ENCODE measurements around the gene FOXP1. TPM values are rescaled to one million over a fixed set of nuclear protein-coding genes. Genes with fewer than 3 reads are reported as not detected.
A peak's percentile ranks its signal among the peaks of the same experiment; 100 is the strongest.

Gene FOXP1
- total RNA-seq, 1 donor from 2014 or later: 33.2 TPM

DNA sequence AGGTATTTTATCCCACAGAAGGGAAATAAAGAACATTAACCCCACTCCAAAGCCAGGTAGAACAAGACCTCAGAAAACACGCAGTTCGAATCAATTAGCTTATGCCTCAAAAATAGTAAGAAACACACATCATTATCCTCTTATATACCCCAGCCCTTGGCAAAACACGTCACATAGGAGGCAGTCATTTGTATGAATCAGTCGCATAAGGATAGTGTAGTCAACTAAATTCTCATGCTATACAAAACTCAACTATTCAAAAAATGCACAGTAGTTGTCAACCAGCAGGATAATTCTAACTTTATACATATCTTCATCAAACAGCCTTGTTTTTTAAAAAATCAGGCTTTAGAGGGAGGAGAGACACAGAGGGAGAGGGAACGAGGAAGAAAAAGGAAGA lies 298.4 kb downstream of the FOXP1 start:
- TF ChIP-seq, protein P1, sequence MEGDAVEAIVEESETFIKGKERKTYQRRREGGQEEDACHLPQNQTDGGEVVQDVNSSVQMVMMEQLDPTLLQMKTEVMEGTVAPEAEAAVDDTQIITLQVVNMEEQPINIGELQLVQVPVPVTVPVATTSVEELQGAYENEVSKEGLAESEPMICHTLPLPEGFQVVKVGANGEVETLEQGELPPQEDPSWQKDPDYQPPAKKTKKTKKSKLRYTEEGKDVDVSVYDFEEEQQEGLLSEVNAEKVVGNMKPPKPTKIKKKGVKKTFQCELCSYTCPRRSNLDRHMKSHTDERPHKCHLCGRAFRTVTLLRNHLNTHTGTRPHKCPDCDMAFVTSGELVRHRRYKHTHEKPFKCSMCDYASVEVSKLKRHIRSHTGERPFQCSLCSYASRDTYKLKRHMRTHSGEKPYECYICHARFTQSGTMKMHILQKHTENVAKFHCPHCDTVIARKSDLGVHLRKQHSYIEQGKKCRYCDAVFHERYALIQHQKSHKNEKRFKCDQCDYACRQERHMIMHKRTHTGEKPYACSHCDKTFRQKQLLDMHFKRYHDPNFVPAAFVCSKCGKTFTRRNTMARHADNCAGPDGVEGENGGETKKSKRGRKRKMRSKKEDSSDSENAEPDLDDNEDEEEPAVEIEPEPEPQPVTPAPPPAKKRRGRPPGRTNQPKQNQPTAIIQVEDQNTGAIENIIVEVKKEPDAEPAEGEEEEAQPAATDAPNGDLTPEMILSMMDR (IDR thresholded peaks at IDR 0.05; ENCODE audit: insufficient read depth, low read length, severe bottlenecking): no peak
- FAIRE-seq (no peak), DNase-seq (ENCODE audit: low read depth) (no peak)
- Histone ChIP-seq H3K27me3 (ENCODE audit: control insufficient read depth, insufficient read depth, low read length) (no peaks in the 10 kb centered on the region), H3K36me3 (ENCODE audit: control insufficient read depth, insufficient read depth, low read length) (no peaks in the 10 kb centered on the region), H3K4me3 (ENCODE audit: low read depth, low read length) (no peak overlapping the region)

DNA sequence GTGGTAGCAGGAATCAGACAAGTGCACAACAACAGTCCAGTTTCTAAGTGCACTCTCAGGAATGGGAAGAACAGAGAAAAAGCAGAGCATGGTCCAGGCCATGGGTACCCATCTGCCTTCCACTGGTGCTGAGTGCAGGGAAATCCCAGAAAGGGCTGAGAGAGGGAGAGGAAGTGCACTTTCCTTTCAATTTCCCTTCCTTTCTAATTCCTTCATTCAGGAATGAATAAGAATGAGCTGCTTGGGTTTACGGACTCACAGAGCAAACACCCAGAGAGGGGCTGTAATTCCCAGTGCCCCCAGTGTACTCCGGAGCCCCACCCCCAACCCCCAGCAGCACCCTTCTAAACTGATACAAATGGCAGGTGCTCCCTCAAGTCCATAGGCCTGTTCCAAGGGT lies 300.6 kb downstream of the FOXP1 start:
- FAIRE-seq (peak; percentile 13), DNase-seq (ENCODE audit: low read depth) (no peak)
- H3K27me3 ChIP-seq (ENCODE audit: control insufficient read depth, insufficient read depth, low read length): no peaks in the 10 kb centered on the region
- H3K36me3 ChIP-seq (ENCODE audit: control insufficient read depth, insufficient read depth, low read length): no peaks in the 10 kb centered on the region
- TF ChIP-seq, protein P1 (IDR thresholded peaks at IDR 0.05; ENCODE audit: insufficient read depth, low read length, severe bottlenecking): no peak
- no peak overlapping the region for H3K4me3 ChIP-seq (ENCODE audit: low read depth, low read length)

DNA sequence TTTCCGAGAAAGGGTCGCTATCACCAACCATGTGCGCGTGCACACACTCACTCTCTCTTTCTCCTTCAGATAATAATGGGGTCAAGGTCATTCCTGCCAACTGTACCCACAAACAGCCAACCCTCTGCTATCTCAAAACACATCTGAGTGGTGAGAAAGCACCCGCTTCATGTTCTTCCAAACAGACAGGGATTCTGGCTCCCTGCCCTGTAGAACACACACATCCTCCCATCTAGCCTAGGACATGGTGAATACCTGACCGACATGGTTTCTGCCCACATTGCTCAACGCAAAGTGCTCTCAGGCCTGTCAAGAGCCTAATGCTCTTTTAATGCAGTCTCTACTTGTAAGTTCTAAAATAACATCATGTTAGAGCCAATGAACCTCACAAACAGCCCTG lies 302.2 kb downstream of the FOXP1 start:
- H3K27me3 ChIP-seq (ENCODE audit: control insufficient read depth, insufficient read depth, low read length): no peaks in the 10 kb centered on the region
- H3K36me3 ChIP-seq (ENCODE audit: control insufficient read depth, insufficient read depth, low read length): no peaks in the 10 kb centered on the region
- FAIRE-seq: no peak

DNA sequence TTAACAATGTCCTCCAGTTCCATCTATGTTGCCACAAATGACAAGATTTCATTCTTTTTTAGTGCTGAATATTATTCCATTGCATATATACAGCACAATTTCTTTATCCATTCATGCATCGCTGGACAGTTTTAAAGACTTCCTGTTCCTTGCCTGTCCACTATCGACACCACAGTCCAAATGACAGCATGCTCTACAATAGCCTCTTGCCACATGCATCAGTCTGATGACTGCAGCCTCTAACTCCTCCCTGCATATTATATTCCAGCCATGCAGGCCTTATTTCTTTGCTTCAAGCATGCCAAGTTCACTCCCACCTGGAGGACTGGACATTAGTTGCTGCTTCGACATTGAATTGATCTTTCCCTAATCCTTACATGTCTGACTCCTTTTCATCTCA lies 306.2 kb downstream of the FOXP1 start:
- no peaks in the 10 kb centered on the region for H3K36me3 ChIP-seq (ENCODE audit: control insufficient read depth, insufficient read depth, low read length)
- no peak overlapping the region for H3K4me3 ChIP-seq (ENCODE audit: low read depth, low read length)
- no peak for DNase-seq (ENCODE audit: low read depth)
- TF ChIP-seq, protein P1 (IDR thresholded peaks at IDR 0.05; ENCODE audit: insufficient read depth, low read length, severe bottlenecking): no peak
- no peaks in the 10 kb centered on the region for H3K27me3 ChIP-seq (ENCODE audit: control insufficient read depth, insufficient read depth, low read length)
- FAIRE-seq: no peak

More for the DNA sequence above, 302.2 kb downstream of the FOXP1 start:
- no peak overlapping the region for H3K4me3 ChIP-seq (ENCODE audit: low read depth, low read length)
- no peak for DNase-seq (ENCODE audit: low read depth)
- TF ChIP-seq, protein P1 (IDR thresholded peaks at IDR 0.05; ENCODE audit: insufficient read depth, low read length, severe bottlenecking): no peak

DNA sequence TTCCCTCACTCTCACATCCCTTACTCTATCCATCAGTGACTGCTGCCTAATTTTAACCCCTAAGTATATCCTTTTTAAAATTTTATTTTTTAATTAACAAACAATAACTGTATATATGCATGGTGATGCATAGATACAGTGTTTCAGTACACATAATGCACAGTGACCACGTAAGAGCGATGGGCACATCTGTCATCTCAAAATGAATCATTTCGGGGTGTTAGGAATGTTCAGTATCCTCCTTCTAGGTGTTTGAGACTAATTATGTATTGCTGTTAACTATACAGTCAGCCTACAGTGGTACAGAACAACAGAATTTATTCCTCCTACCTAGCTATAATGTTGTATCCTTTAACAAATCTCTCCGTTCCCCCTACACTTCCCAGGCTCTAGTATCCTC lies 307.0 kb downstream of the FOXP1 start:
- FAIRE-seq (no peak), DNase-seq (ENCODE audit: low read depth) (no peak)
- TF ChIP-seq, protein P1 (IDR thresholded peaks at IDR 0.05; ENCODE audit: insufficient read depth, low read length, severe bottlenecking): no peak
- Histone ChIP-seq H3K27me3 (ENCODE audit: control insufficient read depth, insufficient read depth, low read length) (no peaks in the 10 kb centered on the region), H3K36me3 (ENCODE audit: control insufficient read depth, insufficient read depth, low read length) (no peaks in the 10 kb centered on the region), H3K4me3 (ENCODE audit: low read depth, low read length) (no peak overlapping the region)

DNA sequence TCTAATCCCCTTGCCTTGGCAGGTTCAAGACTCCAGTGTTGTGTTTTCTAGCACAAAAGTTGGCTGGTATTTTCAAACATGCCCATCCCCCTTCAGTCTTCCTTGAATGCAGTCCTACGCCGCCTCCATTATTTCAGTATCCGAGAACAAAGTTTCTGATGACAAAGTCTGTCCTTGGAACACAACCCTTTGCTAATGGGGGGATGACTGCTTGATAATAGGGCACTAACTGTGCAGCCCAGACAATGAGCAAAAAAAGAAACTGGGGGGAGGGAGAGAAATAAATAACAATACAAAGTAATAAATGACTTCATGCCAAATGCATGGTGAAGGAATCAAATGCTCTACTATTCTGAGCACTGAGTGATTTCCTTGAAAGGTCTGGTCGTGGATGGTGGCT lies 310.1 kb downstream of the FOXP1 start:
- no peak overlapping the region for H3K4me3 ChIP-seq (ENCODE audit: low read depth, low read length)

More for the DNA sequence above, 310.1 kb downstream of the FOXP1 start:
- DNase-seq (ENCODE audit: low read depth) (no peak), FAIRE-seq (no peak)
- Histone ChIP-seq H3K36me3 (ENCODE audit: control insufficient read depth, insufficient read depth, low read length) (no peaks in the 10 kb centered on the region), H3K27me3 (ENCODE audit: control insufficient read depth, insufficient read depth, low read length) (no peaks in the 10 kb centered on the region)
- TF ChIP-seq, protein P1 (IDR thresholded peaks at IDR 0.05; ENCODE audit: insufficient read depth, low read length, severe bottlenecking): no peak

Data from bronchial epithelial cell (primary cell).